Measurements from ENCODE around the gene RAC2. TPM values are rescaled to one million over a fixed set of nuclear protein-coding genes. Genes with fewer than 3 reads are reported as not detected.

Gene RAC2
- total and polyA plus RNA-seq, 2 of the 8 experiments (the other 6 are each of a cell fraction or from before 2014, with no cell fraction given): 2.3 to 4.3 TPM

- no peak overlapping the region for H3K27ac ChIP-seq (ENCODE audit: low read depth, low read length)
- ChIA-PET POLR2A (ENCODE audit: partially characterized antibody) (no interaction called here), CTCF (ENCODE audit: partially characterized antibody) (interaction anchor here (0.7 to 0.9 kb wide), 2 partner anchors 64 to 141 kb away, joined by 3 read pairs; no protein-coding TSS in a partner anchor)
- 89% methylated on average over 6 of the region's 7 CpGs; no CpG with 5 or more reads in 1 of the 2 experiments for WGBS, 2 experiments (ENCODE audit: extremely low coverage in 1 of 2, insufficient coverage in 1 of 2, insufficient read length in 1 of 2, insufficient replicate concordance in 2 of 2, low coverage in 1 of 2, low lambda C conversion rate in 2 of 2, missing lambda C conversion rate in 1 of 2)
- FAIRE-seq (no peak), DNase-seq (ENCODE audit: low read depth in 1 of 2, low spot score in 2 of 2) (no peak)
- H3K4me2 ChIP-seq (ENCODE audit: insufficient read depth in 1 of 2, low read depth in 2 of 2, low read length in 2 of 2): no peak overlapping the region
- H3K56ac ChIP-seq (replicated peaks; ENCODE audit: insufficient read length, low read depth, low read length): no peak overlapping the region
- H2BK5ac ChIP-seq (ENCODE audit: low read depth, low read length): no peak overlapping the region
- no peak overlapping the region for H2BK15ac ChIP-seq (ENCODE audit: low read length)
- no peak overlapping the region for H2AFZ ChIP-seq (ENCODE audit: low read length)
- no peak overlapping the region for H2AK5ac ChIP-seq (ENCODE audit: low read depth, low read length)
- H3K27me3 ChIP-seq (replicated peaks in 1 of 4; ENCODE audit: control insufficient read depth in 3 of 4, extremely low read depth in 1 of 4, insufficient read depth in 3 of 4, low read length in 3 of 4): no peaks in the 10 kb centered on the region; a peak in 3 of 7 replicates
- H4K5ac ChIP-seq (ENCODE audit: insufficient read length, low read depth, low read length): no peak overlapping the region
- H3K18ac ChIP-seq (ENCODE audit: extremely low read depth, low read length): no peak overlapping the region
- no peak overlapping the region for H3K4me3 ChIP-seq (ENCODE audit: extremely low read depth in 1 of 4, insufficient read depth in 2 of 4, low read depth in 3 of 4, low read length in 4 of 4)
- no peak overlapping the region for H4K91ac ChIP-seq (replicated peaks; ENCODE audit: insufficient read length, low read length)
- no peak overlapping the region for H3K9ac ChIP-seq (replicated peaks in 1 of 4; ENCODE audit: extremely low read depth in 1 of 4, low read depth in 3 of 4, low read length in 3 of 4)
- no peak overlapping the region for H2BK120ac ChIP-seq (replicated peaks; ENCODE audit: low read depth, low read length)
- H4K8ac ChIP-seq (ENCODE audit: extremely low read depth, insufficient read depth, low read length): no peak overlapping the region
- peaks cover 0 to 18% (median 3%) of the 10 kb centered on the region in 4 experiments; a peak in 4 of 7 replicates for H3K4me1 ChIP-seq (replicated peaks in 1 of 4; ENCODE audit: control insufficient read depth in 3 of 4, insufficient read depth in 4 of 4, low read length in 3 of 4)
- no peak overlapping the region for H3K23ac ChIP-seq (ENCODE audit: insufficient read length)
- peaks cover 0 to 5% of the 10 kb centered on the region in 2 experiments; a peak in 2 of 4 replicates for H3K9me3 ChIP-seq (ENCODE audit: insufficient read depth in 2 of 2, low read depth in 1 of 2, low read length in 1 of 2)
- no peak overlapping the region for H3K14ac ChIP-seq (ENCODE audit: insufficient read length)
- H3K23me2 ChIP-seq (ENCODE audit: low read depth, low read length): no peaks in the 10 kb centered on the region
- TF ChIP-seq CTCF (IDR thresholded peaks at IDR 0.05; ENCODE audit: control extremely low read depth in 1 of 3, insufficient read depth in 1 of 3, low read depth in 1 of 3, low read length in 3 of 3) (peak in 2 of 3 experiments; percentile 8 to 24; a peak in 2 of 4 replicates), KDM5A (IDR thresholded peaks at IDR 0.05; ENCODE audit: low read length) (no peak)
- H3K79me1 ChIP-seq (ENCODE audit: low read depth, low read length): no peaks in the 10 kb centered on the region
- no peak overlapping the region for H3K4ac ChIP-seq (replicated peaks; ENCODE audit: insufficient read length, low read depth, low read length)
- H3K36me3 ChIP-seq (ENCODE audit: control insufficient read depth in 2 of 4, insufficient read depth in 4 of 4, low read length in 3 of 4): no peaks in the 10 kb centered on the region
- no peaks in the 10 kb centered on the region for H3K79me2 ChIP-seq (ENCODE audit: control insufficient read depth in 1 of 2, insufficient read depth in 2 of 2, low read length in 2 of 2)
- no peak overlapping the region for H2BK12ac ChIP-seq (ENCODE audit: low read depth, low read length)
- H2BK20ac ChIP-seq (ENCODE audit: low read length): no peak overlapping the region
- no peaks in the 10 kb centered on the region for H4K20me1 ChIP-seq (replicated peaks in 1 of 2; ENCODE audit: control insufficient read depth in 1 of 2, insufficient read depth in 2 of 2, low read length in 2 of 2)
Measured at GRCh38 chr22:37288521-37288920, 44.5 kb upstream of the RAC2 start.
